PFSK-1 (cell line): ENCODE measurements around the gene LITAFD.

Experiments used
- FOXP2 ChIP-seq: optimal IDR thresholded peaks from 2 replicates; pipeline ENCODE3; 2011; ENCODE audit warnings: borderline replicate concordance, control low read depth, inconsistent platforms; ENCODE audit not compliant: insufficient read depth; ENCODE audit errors: extremely low read length, extremely low read depth
- POLR2AphosphoS5 ChIP-seq: IDR thresholded peaks from 2 replicates; pipeline ENCODE4 v1.6.1; 2012; ENCODE audit warnings: low read depth, mild to moderate bottlenecking, control low read depth, low read length, moderate library complexity
- REST ChIP-seq, 2 experiments: IDR thresholded peaks; 2 replicates each; pipeline versions ENCODE4 v1.6.1 to v1.8.0; 2011 to 2012; ENCODE audit warnings: low read depth in 2 of 2, low read length in 2 of 2, control low read depth in 1 of 2, inconsistent platforms in 1 of 2, mild to moderate bottlenecking in 1 of 2, moderate library complexity in 1 of 2; ENCODE audit not compliant: insufficient read depth in 1 of 2
- SIN3A ChIP-seq: IDR thresholded peaks from 2 replicates; pipeline ENCODE4 v1.6.1; 2012; ENCODE audit warnings: mild to moderate bottlenecking, low read length, moderate library complexity, borderline replicate concordance; ENCODE audit not compliant: insufficient read depth
- TAF1 ChIP-seq: IDR thresholded peaks from 2 replicates; pipeline ENCODE4 v1.6.1; 2012; ENCODE audit warnings: low read length, control low read depth, borderline replicate concordance; ENCODE audit not compliant: insufficient read depth

GRCh38 chr16:8926827-8927226, 44.7 kb downstream of the LITAFD start:
- TF ChIP-seq POLR2AphosphoS5 (no peak), TAF1 (no peak), SIN3A (no peak), REST (IDR thresholded peaks at IDR 0.05; ENCODE audit: insufficient read depth in 1 of 2, low read depth in 2 of 2, low read length in 2 of 2) (no peak), FOXP2 (no peak)
